GM19239 (cell line): ENCODE results near the gene NOS1AP.

Source experiments
- DNase-seq: peaks from one replicate; pipeline ENCODE4 v3.0.0; 2011; ENCODE audit warnings: low spot score; ENCODE audit not compliant: insufficient read length
- FAIRE-seq: peaks from 2 replicates; lab custom pipeline; 2011; peaks lifted over from hg19 to GRCh38; lab: Jason Lieb, UNC

Gene NOS1AP

DNA sequence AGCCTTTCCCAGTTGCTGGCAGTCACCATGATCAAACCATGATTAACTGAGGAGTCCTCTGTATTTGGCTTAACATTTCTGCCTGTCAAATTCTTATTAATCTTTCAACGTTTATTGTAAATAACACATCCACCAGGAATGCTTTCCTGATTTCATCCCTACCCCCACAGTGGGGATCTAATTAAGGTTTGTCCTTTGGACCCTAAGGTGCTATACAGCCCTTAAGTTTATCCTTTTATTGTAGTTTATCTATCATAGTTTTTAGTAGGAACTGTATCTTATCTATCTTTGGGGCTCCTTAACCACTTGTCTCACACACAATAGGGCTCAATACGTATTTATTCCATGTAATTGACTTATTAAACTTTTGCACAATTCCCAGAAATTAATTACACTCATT, 246.2 kb downstream of the NOS1AP start:
- DNase-seq (no peak), FAIRE-seq (no peak)

GRCh38 chr1:162316187-162316586, 246.7 kb downstream of the NOS1AP start:
- FAIRE-seq, result no peak

DNA sequence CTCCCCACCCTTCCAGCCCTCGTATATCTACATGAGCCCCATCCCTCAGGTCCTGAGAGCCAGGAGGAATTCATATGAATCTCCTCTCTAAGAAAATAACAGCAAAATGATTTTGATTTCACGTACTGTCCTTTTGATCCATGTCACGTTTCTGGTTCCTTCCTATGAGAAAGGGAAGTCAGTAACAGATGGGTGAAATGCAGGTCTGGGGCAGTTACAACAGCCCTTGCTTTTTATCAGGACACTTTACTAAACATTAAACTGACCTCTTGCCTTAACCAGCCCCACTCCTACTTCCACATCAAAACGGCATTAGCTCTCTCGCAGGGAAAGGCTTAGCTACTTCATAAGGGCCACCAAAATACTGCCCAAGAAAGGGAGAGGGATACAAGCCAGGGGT, 248.1 kb downstream of the NOS1AP start:
- no peak for DNase-seq
- FAIRE-seq, result no peak

More at GRCh38 chr1:162316187-162316586, 246.7 kb downstream of the NOS1AP start:
- DNase-seq, result no peak

DNA sequence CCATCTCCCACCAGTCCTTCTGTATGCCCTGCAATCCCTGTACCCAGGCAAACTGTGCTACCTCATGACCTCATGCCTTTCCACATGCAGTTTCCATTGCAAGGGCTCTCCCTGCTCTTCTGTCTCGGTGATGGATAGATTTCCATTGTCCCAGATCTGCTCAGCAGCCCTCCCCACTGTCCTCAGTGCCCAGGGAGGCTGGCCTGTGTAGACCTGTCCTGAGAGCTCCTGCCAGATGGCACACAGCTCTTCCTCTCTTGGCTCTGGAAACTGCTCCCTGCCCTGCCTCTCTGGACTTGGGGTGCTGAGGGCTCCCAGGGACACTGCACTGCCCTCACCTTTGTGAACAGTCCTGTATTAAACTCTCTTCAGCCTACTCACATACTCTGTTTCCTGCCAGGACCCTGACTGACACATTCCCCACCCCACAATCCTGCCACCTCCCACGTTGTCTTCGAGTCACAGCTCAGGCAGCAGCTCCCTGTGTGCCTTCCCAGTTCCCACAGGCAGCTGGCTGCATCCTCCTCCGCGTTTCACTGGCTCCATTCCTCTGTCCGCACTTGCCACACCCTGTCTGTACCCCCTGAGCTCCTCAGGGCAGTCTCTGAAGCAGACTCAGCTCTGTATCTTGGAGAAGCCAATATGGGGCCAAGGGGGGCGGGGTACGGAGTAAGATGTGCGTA, 250.1 kb downstream of the NOS1AP start:
- FAIRE-seq, result no peak

GRCh38 chr1:162321809-162322422, 252.4 kb downstream of the NOS1AP start:
- FAIRE-seq, result no peak

More for the DNA sequence above, 250.1 kb downstream of the NOS1AP start:
- DNase-seq, result no peak

GRCh38 chr1:162323023-162323422, 253.5 kb downstream of the NOS1AP start:
- DNase-seq, result no peak
- no peak for FAIRE-seq

More at GRCh38 chr1:162321809-162322422, 252.4 kb downstream of the NOS1AP start:
- DNase-seq, result no peak

DNA sequence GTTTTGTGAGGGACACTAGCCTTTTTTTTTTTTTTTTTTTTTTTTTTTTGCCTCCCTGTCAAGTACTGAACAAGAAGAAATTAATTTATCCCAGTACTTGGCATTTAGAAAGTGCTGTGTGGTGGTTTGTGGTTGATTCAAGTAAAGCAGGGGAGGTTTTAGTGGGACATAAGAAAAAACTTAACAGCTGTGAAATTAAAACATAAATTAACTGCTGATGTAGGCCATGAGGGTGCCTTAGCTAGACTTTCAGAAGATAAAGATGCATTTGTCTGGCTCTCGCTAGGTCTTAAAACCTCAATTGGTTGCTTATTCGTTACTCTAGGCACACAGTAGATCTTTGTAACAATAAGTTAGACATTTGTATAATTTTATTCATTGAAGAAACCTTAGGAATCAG, 254.9 kb downstream of the NOS1AP start:
- DNase-seq, result no peak
- no peak for FAIRE-seq

DNA sequence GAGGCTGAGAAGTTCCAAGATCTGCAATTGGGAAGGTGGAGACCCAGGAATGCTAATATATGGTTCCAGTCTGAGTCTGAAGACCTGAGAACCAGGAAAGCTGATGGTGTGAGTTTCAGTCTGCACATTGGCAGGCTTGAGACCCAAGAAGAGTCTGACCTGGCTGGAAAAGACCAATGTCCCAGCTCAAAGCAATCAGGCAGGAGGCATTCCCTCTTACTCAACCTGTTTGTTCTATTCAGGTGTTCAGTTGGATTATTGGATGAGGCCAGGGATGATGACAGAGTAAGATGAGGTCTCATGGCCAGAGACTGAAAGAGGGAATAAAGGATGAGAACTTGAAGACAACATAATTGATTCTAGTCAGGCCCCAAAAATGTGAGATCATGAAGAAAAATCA, 257.1 kb downstream of the NOS1AP start:
- DNase-seq (no peak), FAIRE-seq (no peak)

- no peak for FAIRE-seq
Measured at GRCh38 chr1:162327144-162327787, 257.8 kb downstream of the NOS1AP start.

DNA sequence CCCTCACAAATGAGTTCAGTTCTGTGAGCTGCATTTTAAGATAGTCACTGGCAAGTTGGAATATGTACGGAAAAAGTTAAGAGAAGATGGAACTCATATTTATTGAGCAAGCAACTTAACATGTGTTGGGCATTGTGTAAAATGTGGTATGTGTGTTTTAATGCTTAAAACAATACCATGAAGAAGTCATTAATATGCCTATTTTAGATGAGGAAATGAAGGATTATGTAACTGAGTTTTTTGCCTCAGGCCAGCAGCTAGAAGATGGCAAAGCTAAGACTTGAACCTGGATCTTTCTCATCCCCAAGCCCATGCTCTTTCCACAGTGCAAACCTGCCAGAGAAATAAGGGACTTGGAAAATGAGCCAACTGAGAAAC, 258.3 kb downstream of the NOS1AP start:
- DNase-seq (no peak), FAIRE-seq (no peak)

More at GRCh38 chr1:162327144-162327787, 257.8 kb downstream of the NOS1AP start:
- DNase-seq, result no peak

DNA sequence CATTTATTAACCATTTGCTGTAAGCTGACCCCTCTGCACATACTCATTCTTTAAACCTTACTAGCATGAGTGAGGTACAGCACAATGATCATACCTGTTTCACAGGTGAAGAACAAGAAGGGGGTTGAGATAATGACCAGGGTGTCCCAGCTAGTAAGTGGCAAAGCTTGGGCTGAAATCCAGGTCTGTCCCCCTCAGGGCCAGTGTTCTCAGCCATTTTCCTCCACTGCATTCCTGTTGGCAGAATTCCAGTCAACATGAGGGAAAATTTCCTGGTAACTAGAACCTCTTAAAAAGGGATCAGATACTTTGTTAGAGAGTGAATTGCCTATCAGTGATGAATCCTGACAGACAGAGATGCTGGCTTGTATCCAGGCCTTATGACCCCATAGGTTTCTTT, 259.0 kb downstream of the NOS1AP start:
- no peak for FAIRE-seq
- DNase-seq, result no peak

- no peak for FAIRE-seq
Measured at GRCh38 chr1:162329826-162330225, 260.3 kb downstream of the NOS1AP start.

DNA sequence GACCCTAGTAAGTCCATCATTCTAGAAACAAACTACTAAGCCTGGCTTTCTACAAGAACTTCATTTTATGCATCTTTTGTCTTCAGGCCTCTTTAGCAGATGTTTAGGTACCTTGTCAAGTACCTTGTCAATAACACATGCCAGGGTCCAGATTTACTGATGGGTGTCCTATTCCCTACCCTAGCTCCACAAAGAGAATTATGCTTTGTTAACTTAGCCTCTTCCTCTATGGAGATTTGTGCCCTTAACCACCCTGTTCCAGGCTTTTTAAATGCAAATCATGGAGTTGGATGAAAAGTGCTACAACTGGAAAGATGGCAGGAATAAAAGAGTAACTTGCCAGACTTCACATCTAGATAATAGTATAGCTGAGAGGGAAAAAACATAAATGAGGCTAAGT, 264.5 kb downstream of the NOS1AP start:
- FAIRE-seq, result no peak

More at GRCh38 chr1:162329826-162330225, 260.3 kb downstream of the NOS1AP start:
- no peak for DNase-seq

GRCh38 chr1:162335126-162335525, 265.6 kb downstream of the NOS1AP start:
- DNase-seq, result no peak

More for the DNA sequence above, 264.5 kb downstream of the NOS1AP start:
- DNase-seq, result no peak

GRCh38 chr1:162336621-162337285, 267.3 kb downstream of the NOS1AP start:
- DNase-seq (no peak), FAIRE-seq (no peak)

More at GRCh38 chr1:162335126-162335525, 265.6 kb downstream of the NOS1AP start:
- FAIRE-seq, result no peak

GRCh38 chr1:162342452-162342983, 273.0 kb downstream of the NOS1AP start:
- DNase-seq (no peak), FAIRE-seq (no peak)

DNA sequence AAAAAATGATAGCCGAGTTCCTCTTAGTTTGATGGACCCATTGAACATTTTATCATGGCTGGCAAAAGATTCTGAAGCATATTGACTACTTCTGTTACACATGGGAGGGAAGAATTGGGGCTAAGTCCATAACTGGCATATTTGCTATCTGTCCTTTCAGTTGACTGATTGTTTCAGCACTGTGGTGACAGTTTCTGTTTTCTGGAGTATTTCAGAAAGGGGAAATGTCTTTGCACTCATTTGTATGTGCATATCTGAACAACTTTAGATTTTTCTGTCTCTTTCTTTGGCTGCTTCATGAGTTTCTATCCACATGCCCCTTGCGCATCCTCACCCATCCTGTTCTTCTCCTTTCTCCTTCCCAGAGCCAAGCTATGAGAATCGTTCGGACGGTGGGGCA, 274.0 kb downstream of the NOS1AP start:
- DNase-seq (no peak), FAIRE-seq (no peak)

DNA sequence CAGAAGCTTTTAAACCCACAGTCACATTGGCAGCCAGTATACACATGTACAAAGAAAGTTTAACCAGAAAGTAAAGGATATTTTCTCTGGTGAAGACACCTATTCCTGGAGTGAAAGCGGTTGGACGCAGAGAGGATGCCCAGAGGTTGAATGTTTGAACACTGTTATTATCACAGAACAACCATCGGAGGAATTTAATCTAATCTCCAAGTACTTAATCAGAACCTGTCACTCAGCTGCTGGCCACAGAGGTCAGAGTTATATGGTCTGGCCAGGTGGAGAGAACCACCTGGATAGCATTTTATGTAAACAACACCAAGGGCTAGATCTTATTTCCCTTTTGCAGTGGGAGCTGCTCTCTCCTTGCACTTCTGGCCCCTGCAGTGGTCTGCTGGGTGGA, 277.8 kb downstream of the NOS1AP start:
- DNase-seq (no peak), FAIRE-seq (no peak)

- no peak for FAIRE-seq
Measured at GRCh38 chr1:162349635-162350330, 280.3 kb downstream of the NOS1AP start.

More at GRCh38 chr1:162349635-162350330, 280.3 kb downstream of the NOS1AP start:
- no peak for DNase-seq
